Ishikawa (cell line): ENCODE measurements around the gene SLC9C2.

Experiments
- EP300 ChIP-seq: IDR thresholded peaks from 2 replicates; pipeline ENCODE4 v1.6.1; 2012; ENCODE audit warnings: borderline replicate concordance
- FOXM1 ChIP-seq: IDR thresholded peaks from 2 replicates; pipeline ENCODE4 v1.6.1; 2012; ENCODE audit warnings: low read depth, borderline replicate concordance
- TCF12 ChIP-seq: IDR thresholded peaks from 2 replicates; pipeline ENCODE4 v1.6.1; 2012; ENCODE audit warnings: low read depth
- TF ChIP-seq, protein P1 (sequence below): IDR thresholded peaks from 2 replicates; pipeline ENCODE4 v1.6.1; 2012; ENCODE audit warnings: low read depth, mild to moderate bottlenecking

DNA sequence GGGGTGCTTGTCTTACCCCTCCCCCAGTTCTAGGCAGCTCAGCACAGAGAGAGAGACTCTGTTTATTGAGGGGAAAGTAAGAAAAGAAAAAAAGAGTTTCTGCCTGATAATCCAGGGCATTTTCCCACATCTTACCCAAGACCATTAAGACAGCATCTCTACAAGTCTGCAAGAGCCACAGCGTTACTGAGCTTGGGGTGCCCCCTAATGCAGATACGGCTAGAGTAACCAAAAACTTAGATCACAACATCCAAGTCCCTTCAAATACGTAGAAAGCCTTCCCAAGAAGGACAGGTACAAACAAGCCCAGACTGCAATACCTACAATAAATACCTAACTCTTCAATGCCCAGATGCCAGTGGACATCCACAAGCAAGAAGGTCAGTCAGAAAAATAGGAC lies 26.0 kb upstream of the SLC9C2 start:
- TF ChIP-seq, protein P1, sequence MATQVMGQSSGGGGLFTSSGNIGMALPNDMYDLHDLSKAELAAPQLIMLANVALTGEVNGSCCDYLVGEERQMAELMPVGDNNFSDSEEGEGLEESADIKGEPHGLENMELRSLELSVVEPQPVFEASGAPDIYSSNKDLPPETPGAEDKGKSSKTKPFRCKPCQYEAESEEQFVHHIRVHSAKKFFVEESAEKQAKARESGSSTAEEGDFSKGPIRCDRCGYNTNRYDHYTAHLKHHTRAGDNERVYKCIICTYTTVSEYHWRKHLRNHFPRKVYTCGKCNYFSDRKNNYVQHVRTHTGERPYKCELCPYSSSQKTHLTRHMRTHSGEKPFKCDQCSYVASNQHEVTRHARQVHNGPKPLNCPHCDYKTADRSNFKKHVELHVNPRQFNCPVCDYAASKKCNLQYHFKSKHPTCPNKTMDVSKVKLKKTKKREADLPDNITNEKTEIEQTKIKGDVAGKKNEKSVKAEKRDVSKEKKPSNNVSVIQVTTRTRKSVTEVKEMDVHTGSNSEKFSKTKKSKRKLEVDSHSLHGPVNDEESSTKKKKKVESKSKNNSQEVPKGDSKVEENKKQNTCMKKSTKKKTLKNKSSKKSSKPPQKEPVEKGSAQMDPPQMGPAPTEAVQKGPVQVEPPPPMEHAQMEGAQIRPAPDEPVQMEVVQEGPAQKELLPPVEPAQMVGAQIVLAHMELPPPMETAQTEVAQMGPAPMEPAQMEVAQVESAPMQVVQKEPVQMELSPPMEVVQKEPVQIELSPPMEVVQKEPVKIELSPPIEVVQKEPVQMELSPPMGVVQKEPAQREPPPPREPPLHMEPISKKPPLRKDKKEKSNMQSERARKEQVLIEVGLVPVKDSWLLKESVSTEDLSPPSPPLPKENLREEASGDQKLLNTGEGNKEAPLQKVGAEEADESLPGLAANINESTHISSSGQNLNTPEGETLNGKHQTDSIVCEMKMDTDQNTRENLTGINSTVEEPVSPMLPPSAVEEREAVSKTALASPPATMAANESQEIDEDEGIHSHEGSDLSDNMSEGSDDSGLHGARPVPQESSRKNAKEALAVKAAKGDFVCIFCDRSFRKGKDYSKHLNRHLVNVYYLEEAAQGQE: no peak
- TF ChIP-seq FOXM1 (no peak), EP300 (no peak), TCF12 (no peak)
